ENCODE measurements around the gene NTNG2.
"Not testable (repeated sequence)": the region's sequence is repeated elsewhere in the genome, so short reads cannot be mapped to it uniquely, and the experiment has no call there.

Gene NTNG2

DNA sequence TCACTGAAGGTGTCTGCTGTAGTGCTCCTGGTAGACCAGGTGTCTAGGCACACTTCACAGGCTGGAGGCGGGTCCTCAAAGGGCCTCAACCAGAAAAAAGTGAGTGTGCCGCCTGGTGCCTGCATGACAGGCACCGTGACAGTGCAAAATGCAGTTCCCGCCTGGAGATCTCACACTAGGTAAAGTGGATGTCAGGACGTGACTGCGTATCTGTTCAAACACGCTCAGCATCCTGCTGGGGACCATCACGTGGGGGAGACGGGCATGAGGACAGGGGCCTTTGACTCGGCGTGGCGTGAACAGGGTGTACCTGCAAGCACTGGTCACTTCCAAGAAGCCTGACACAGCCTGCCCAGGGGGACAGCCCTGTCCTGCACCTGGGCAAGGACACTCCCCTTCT is 32.3 kb upstream of the NTNG2 start:
- FAIRE-seq (no peak), DNase-seq (ENCODE audit: insufficient read length, low spot score) (no peak)
- TF ChIP-seq POLR2AphosphoS5 (IDR thresholded peaks at IDR 0.05; ENCODE audit: low read depth, low read length): no peak
- TF ChIP-seq TAF1 (IDR thresholded peaks at IDR 0.05; ENCODE audit: low read depth, low read length): no peak
- TF ChIP-seq POLR2A (IDR thresholded peaks at IDR 0.05; ENCODE audit: low read depth, low read length): no peak
- TF ChIP-seq PAX5 (IDR thresholded peaks at IDR 0.05; ENCODE audit: insufficient read depth, low read length, severe bottlenecking): no peak
- no peak for TF ChIP-seq SPI1 (IDR thresholded peaks at IDR 0.05; ENCODE audit: low read depth, low read length)

DNA sequence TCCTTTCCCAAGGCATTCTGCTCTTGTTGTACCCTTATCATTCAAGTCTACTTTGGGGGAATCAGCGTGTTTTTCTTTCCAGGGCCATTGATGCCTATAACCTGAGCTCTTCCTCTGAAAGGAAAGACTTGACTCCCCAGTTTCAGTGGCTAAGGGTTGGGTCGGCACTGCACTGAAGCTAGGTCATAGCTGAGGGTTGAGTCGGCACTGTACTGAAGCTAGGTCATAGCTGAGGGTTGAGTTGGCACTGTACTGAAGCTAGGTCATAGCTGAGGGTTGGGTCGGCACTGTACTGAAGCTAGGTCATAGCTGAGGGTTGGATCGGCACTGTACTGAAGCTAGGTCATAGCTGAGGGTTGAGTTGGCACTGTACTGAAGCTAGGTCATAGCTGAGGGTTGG is 27.8 kb upstream of the NTNG2 start:
- FAIRE-seq; DNase-seq (ENCODE audit: insufficient read length, low spot score): not testable (repeated sequence)

DNA sequence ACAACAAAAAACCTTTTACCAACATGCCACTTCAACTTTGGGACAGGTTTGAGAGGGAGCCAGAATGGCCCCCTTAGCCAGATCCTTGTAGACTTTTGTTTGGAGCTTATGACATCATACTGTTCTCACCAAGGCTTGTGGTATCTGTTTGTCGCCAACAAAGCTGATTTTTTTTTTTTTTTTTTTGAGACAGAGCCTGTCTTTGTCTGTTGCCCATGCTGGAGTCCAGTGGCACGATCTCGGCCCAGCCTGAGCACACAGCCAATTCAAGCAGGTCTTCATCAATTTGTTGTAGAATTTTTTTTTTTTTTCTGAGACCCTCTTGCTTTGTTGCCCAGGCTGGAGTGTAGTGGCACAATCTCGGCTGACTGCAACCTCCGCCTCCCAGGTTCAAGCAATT is 26.4 kb upstream of the NTNG2 start:
- TF ChIP-seq POLR2AphosphoS5 (IDR thresholded peaks at IDR 0.05; ENCODE audit: low read depth, low read length) (no peak), PAX5 (IDR thresholded peaks at IDR 0.05; ENCODE audit: insufficient read depth, low read length, severe bottlenecking) (no peak), POU2F2 (IDR thresholded peaks at IDR 0.05; ENCODE audit: low read depth, low read length) (no peak)
- DNase-seq (ENCODE audit: insufficient read length, low spot score) (no peak), FAIRE-seq (no peak)

DNA sequence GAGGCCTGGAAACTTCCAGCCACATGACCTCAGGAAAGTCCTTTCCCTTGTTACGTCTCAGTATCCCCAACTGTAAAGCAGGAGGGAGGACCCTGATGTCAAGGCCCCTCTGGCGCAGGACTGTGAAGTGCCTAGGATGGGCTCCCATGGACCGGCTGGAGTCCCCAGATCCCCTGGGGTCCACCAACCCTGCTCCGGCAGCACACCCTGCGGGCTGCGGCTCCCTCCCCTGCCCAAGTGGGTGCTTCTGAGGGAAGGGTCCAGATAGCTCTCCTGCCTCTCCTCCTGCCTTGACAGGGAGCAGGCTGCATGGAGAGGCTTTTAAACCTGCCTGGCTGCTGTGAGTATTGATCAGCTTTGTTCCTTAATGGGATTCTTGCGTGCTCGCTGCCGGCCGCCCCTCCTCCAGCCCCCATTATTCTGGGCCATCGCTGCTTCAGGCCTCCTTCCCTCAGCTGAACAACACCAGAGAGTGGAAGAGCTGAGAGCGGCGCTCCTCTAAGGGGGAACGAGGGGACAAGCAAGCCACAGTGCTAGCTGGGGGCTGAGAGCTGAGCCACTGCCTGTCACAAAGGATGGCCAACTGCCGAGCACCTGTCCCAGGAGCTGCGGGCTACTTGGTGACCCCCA is 25.6 kb upstream of the NTNG2 start:
- no peak for TF ChIP-seq POU2F2 (IDR thresholded peaks at IDR 0.05; ENCODE audit: low read depth, low read length)
- TF ChIP-seq POLR2A (IDR thresholded peaks at IDR 0.05; ENCODE audit: low read depth, low read length): no peak
- TF ChIP-seq POLR2AphosphoS5 (IDR thresholded peaks at IDR 0.05; ENCODE audit: low read depth, low read length): no peak
- TF ChIP-seq TAF1 (IDR thresholded peaks at IDR 0.05; ENCODE audit: low read depth, low read length): no peak
- no peak for TF ChIP-seq PAX5 (IDR thresholded peaks at IDR 0.05; ENCODE audit: insufficient read depth, low read length, severe bottlenecking)
- TF ChIP-seq SPI1 (IDR thresholded peaks at IDR 0.05; ENCODE audit: low read depth, low read length): no peak
- DNase-seq (ENCODE audit: insufficient read length, low spot score) (no peak), FAIRE-seq (no peak)

DNA sequence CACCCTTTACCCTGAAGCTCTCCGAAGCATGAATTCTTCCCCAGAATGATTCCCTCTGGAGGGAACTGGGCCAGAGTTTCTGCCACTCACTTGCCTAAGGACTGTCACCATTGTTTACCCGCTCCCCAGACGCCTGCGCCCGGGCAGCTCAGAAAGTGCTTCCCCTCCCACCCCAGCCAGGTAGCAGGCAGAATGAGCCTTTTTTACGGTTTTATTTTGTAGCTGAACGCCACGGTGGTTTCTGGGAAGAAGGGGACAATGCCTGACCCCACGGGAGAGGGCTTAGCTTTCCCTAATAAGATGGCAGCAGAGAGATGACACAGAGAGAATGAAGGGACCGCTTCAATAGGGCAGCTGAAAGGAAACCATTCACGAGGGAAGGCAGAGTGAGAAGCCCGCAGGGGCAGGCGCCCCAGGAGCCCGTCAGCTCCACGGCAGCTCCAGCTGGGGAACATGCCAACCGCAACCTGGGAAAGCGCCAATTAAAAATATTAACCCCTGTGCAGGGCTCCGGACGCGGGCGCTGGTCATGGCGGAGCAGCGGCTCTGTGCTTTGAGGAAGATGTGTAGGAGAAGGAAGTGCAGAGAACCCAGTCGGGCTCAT is 20.4 kb upstream of the NTNG2 start:
- DNase-seq (ENCODE audit: insufficient read length, low spot score): no peak
- no peak for FAIRE-seq
- no peak for TF ChIP-seq POLR2A (IDR thresholded peaks at IDR 0.05; ENCODE audit: low read depth, low read length)
- no peak for TF ChIP-seq PAX5 (IDR thresholded peaks at IDR 0.05; ENCODE audit: insufficient read depth, low read length, severe bottlenecking)
- TF ChIP-seq POLR2AphosphoS5 (IDR thresholded peaks at IDR 0.05; ENCODE audit: low read depth, low read length): no peak
- no peak for TF ChIP-seq SPI1 (IDR thresholded peaks at IDR 0.05; ENCODE audit: low read depth, low read length)
- no peak for TF ChIP-seq POU2F2 (IDR thresholded peaks at IDR 0.05; ENCODE audit: low read depth, low read length)
- no peak for TF ChIP-seq TAF1 (IDR thresholded peaks at IDR 0.05; ENCODE audit: low read depth, low read length)

DNA sequence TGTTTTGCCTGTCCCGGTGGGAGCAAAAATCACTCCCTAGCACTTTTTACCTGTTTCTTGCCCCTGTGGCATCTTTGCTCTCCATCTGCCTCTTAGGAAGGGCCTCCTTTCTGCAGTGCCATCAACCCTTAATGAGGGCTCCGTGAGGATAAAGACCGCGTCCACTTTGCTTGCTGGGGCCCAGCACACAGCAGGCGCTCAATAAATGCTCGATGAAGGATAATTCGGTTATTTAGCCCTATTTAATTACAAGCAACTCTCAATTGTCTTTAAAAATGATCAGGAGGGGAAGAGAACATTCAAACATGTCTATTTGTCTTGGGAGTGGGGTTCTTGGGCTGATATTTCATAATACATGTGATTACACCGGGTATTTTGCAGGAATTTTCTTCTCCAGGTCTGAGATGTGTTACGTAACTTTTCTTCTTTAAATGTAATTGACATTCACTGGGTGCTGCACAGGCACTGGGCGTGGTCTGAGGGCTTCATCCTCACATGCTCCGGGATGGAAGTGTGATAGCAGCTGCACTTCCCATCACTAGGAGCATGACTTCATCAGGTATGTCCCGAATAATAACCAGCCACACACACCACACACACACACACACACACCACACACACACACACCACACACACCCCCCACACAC is 19.8 kb upstream of the NTNG2 start:
- no peak for FAIRE-seq
- DNase-seq (ENCODE audit: insufficient read length, low spot score): no peak
- TF ChIP-seq POLR2A (IDR thresholded peaks at IDR 0.05; ENCODE audit: low read depth, low read length) (no peak), POU2F2 (IDR thresholded peaks at IDR 0.05; ENCODE audit: low read depth, low read length) (no peak), SPI1 (IDR thresholded peaks at IDR 0.05; ENCODE audit: low read depth, low read length) (0 out of 2 replicates have a peak, but pooled peaks have one; percentile 6), PAX5 (IDR thresholded peaks at IDR 0.05; ENCODE audit: insufficient read depth, low read length, severe bottlenecking) (no peak), POLR2AphosphoS5 (IDR thresholded peaks at IDR 0.05; ENCODE audit: low read depth, low read length) (no peak), TAF1 (IDR thresholded peaks at IDR 0.05; ENCODE audit: low read depth, low read length) (no peak)

DNA sequence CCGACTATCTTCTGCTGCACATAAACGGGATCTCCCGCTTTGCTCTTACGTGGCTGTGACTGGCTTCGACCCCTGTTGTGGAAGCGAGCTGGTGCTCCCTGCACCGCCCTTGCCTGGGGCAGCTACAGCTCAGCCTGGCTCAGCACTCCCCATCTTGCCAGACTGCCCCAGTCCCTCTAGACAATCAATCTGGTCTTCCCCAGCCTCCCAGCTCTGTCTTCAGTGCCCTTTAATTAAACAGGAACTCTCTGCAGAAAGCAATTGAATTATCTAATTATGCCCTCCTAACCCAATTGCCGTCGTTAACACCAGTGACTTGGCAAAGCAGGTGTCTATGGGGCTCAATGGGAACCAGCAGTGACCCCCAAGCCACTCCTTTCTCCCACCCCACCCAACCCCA is 18.9 kb upstream of the NTNG2 start:
- FAIRE-seq: no peak
- TF ChIP-seq PAX5 (IDR thresholded peaks at IDR 0.05; ENCODE audit: insufficient read depth, low read length, severe bottlenecking) (no peak), POLR2AphosphoS5 (IDR thresholded peaks at IDR 0.05; ENCODE audit: low read depth, low read length) (no peak), POU2F2 (IDR thresholded peaks at IDR 0.05; ENCODE audit: low read depth, low read length) (no peak), POLR2A (IDR thresholded peaks at IDR 0.05; ENCODE audit: low read depth, low read length) (no peak), TAF1 (IDR thresholded peaks at IDR 0.05; ENCODE audit: low read depth, low read length) (no peak), SPI1 (IDR thresholded peaks at IDR 0.05; ENCODE audit: low read depth, low read length) (no peak)

DNA sequence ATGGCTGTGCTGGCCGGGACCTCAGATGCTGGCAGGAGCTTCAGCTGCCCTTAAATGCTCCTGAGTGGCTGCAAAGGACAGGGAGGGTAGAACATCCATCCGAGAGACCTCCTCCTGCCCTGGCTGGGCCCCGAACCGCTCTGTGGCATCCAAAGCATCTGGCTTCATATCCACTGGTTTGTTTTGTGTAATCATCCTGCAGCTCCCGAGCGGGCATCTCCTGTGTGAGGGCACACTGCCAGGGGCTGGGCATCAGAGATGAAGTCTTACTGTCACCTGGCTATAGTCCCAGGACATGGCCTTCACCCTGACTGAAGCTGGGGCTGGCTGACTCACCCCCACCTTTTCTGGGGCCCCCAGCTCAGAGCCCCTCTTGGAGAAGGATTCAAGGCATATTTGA is 18.5 kb upstream of the NTNG2 start:
- no peak for DNase-seq (ENCODE audit: insufficient read length, low spot score)
- FAIRE-seq: no peak
- TF ChIP-seq POLR2AphosphoS5 (IDR thresholded peaks at IDR 0.05; ENCODE audit: low read depth, low read length) (no peak), SPI1 (IDR thresholded peaks at IDR 0.05; ENCODE audit: low read depth, low read length) (no peak), POU2F2 (IDR thresholded peaks at IDR 0.05; ENCODE audit: low read depth, low read length) (no peak), POLR2A (IDR thresholded peaks at IDR 0.05; ENCODE audit: low read depth, low read length) (no peak), TAF1 (IDR thresholded peaks at IDR 0.05; ENCODE audit: low read depth, low read length) (no peak), PAX5 (IDR thresholded peaks at IDR 0.05; ENCODE audit: insufficient read depth, low read length, severe bottlenecking) (no peak)

More for the DNA sequence above, 18.9 kb upstream of the NTNG2 start:
- DNase-seq (ENCODE audit: insufficient read length, low spot score): no peak

DNA sequence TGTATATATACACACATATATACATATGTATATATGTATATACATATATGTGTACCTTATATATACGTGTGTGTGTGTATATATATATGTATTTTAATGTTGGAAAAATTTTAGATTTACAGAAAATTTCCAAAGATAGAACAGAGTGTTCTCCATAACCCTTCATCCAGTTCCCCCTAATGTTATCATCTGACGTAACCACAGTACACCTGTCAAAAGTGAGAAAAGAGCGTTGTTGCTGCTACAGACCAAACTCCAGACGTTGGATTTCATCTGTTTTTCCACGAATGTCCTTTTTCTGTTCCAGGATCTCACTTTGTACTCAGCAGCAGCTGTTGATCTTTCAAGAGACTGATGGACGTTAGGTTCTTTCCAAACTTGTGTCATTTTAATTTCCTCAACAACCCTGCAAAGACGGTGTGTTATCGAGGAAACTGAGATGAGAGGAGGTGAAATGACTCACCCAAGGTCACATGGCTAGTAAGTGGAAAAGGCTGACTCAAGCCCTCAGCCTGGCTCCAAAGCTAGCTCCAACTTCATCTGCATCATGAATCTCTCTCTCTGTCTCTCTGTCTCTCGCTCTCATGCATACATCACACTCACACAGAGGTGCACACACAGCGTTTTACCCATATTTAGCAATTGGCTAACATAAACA is 17.0 kb upstream of the NTNG2 start:
- no peak for FAIRE-seq
- no peak for TF ChIP-seq POU2F2 (IDR thresholded peaks at IDR 0.05; ENCODE audit: low read depth, low read length)
- TF ChIP-seq TAF1 (IDR thresholded peaks at IDR 0.05; ENCODE audit: low read depth, low read length): no peak
- TF ChIP-seq SPI1 (IDR thresholded peaks at IDR 0.05; ENCODE audit: low read depth, low read length): no peak
- no peak for TF ChIP-seq POLR2AphosphoS5 (IDR thresholded peaks at IDR 0.05; ENCODE audit: low read depth, low read length)
- TF ChIP-seq POLR2A (IDR thresholded peaks at IDR 0.05; ENCODE audit: low read depth, low read length): no peak
- no peak for TF ChIP-seq PAX5 (IDR thresholded peaks at IDR 0.05; ENCODE audit: insufficient read depth, low read length, severe bottlenecking)
- DNase-seq (ENCODE audit: insufficient read length, low spot score): no peak

Measured in GM12891 (cell line).